GM23248 (cell line): ENCODE measurements around the gene SNX13. TPM values are rescaled to one million over a fixed set of nuclear protein-coding genes. Genes with fewer than 3 reads are reported as not detected.

Experiments
- DNase-seq: peaks from one replicate; pipeline ENCODE4 v3.0.0-alpha.2; 2015
- H2AFZ ChIP-seq: fragments of 200-600 bp; sonication (generic); 2 replicates; pipeline ENCODE4 v1.6.1; 2016; ENCODE audit warnings: antibody characterized with exemption
- H3F3A ChIP-seq: fragments of 200-600 bp; sonication (generic); 2 replicates; pipeline ENCODE4 v1.6.1; 2016; ENCODE audit warnings: mild to moderate bottlenecking, antibody characterized with exemption, mixed run types; ENCODE audit not compliant: insufficient read depth
- H3K27ac ChIP-seq: fragments of 200-600 bp; sonication (generic); 2 replicates; pipeline ENCODE4 v1.5.1; 2016; ENCODE audit warnings: mild to moderate bottlenecking
- H3K27me3 ChIP-seq: fragments of 200-600 bp; sonication (generic); replicated peaks from 2 replicates; pipeline ENCODE4 v1.6.1; 2016; ENCODE audit warnings: mild to moderate bottlenecking; ENCODE audit not compliant: insufficient read depth
- H3K36me3 ChIP-seq: fragments of 200-600 bp; sonication (generic); 2 replicates; pipeline ENCODE4 v1.6.1; 2016; ENCODE audit warnings: low read depth, mild to moderate bottlenecking
- H3K4me1 ChIP-seq: fragments of 200-600 bp; sonication (generic); 2 replicates; pipeline ENCODE4 v1.6.1; 2016; ENCODE audit warnings: mild to moderate bottlenecking; ENCODE audit not compliant: insufficient read depth
- H3K4me2 ChIP-seq: fragments of 200-600 bp; sonication (generic); one replicate; pipeline ENCODE4 v1.6.1; 2016; ENCODE audit warnings: mild to moderate bottlenecking; ENCODE audit not compliant: unreplicated experiment
- H3K4me3 ChIP-seq: fragments of 200-600 bp; sonication (generic); 2 replicates; pipeline ENCODE4 v1.5.1; 2016; ENCODE audit warnings: mild to moderate bottlenecking
- H3K79me2 ChIP-seq: fragments of 200-600 bp; sonication (generic); 2 replicates; pipeline ENCODE4 v1.6.1; 2016; ENCODE audit warnings: mild to moderate bottlenecking; ENCODE audit not compliant: insufficient read depth
- H3K9ac ChIP-seq: fragments of 200-600 bp; sonication (generic); 2 replicates; pipeline ENCODE4 v1.6.1; 2016; ENCODE audit warnings: mild to moderate bottlenecking
- H3K9me2 ChIP-seq: fragments of 200-600 bp; sonication (generic); 2 replicates; pipeline ENCODE4 v1.6.1; 2016; ENCODE audit warnings: mixed run types, mild to moderate bottlenecking, moderate library complexity; ENCODE audit not compliant: insufficient read depth
- H3K9me3 ChIP-seq: fragments of 200-600 bp; sonication (generic); one replicate; pipeline ENCODE4 v1.6.1; 2017; ENCODE audit warnings: low read depth
- H4K20me1 ChIP-seq: fragments of 200-600 bp; sonication (generic); 2 replicates; pipeline ENCODE4 v1.6.0; 2016; ENCODE audit not compliant: insufficient read depth
- EZH2 ChIP-seq: fragments of 200-600 bp; sonication (generic); IDR thresholded peaks from 2 replicates; pipeline ENCODE4 v1.6.1; 2018; ENCODE audit warnings: antibody characterized with exemption, mild to moderate bottlenecking; ENCODE audit not compliant: insufficient read depth, poor library complexity, severe bottlenecking
- EZH2phosphoT487 ChIP-seq: fragments of 200-600 bp; sonication (generic); IDR thresholded peaks from 2 replicates; pipeline ENCODE4 v1.6.1; 2018; ENCODE audit warnings: antibody characterized with exemption, moderate library complexity, mild to moderate bottlenecking, low read depth; ENCODE audit not compliant: insufficient read depth
- WGBS, 2 experiments: methylation state at CpG; one replicate each; pipeline ENCODE4 v1.1.6; 2015 to 2017; ENCODE audit warnings: low lambda C conversion rate in 2 of 2, low coverage in 1 of 2; ENCODE audit errors: missing lambda C conversion rate in 2 of 2; 5-methylcytosine and 5-hydroxymethylcytosine counted together
- in situ Hi-C: fragments of 300-500 bp; cut with MboI; formaldehyde crosslinking; loops from 2 replicates; pipeline ENCODE4 v1.15.0; 2020
- polyA plus RNA-seq: library from polyadenylated mRNA; unstranded; fragments of >200 nt; fragmentation: Nextera tagmentation; extraction: Ambion mirVana; gene quantifications from 2 replicates; pipeline ENCODE4 v1.2.1, GENCODE V29; 2016
- total RNA-seq: library from RNA; depleted of rRNA; stranded (reverse); fragments of >200 nt; shearing (Covaris generic); gene quantifications from 2 replicates; pipeline ENCODE4 v1.2.3, GENCODE V29; 2014

The SNX13 gene
- total and polyA plus RNA-seq, 2 experiments from 2014 or later: 21.8 to 34.2 TPM

GRCh38 chr7:17806631-17807030 is 133.7 kb downstream of the SNX13 start:
- TF ChIP-seq EZH2phosphoT487 (no peak), EZH2 (no peak)
- Histone ChIP-seq H3K4me3 (no peak overlapping the region), H3K27me3 (no peaks in the 10 kb centered on the region), H3K36me3 (peaks cover 12% of the 10 kb centered on the region; the same call in 1 of the 2 replicates), H4K20me1 (no peaks in the 10 kb centered on the region; the same call in 1 of the 2 replicates), H3K9me2 (no peaks in the 10 kb centered on the region), H3K79me2 (no peaks in the 10 kb centered on the region; the same call in 1 of the 2 replicates), H3F3A (no peaks in the 10 kb centered on the region), H3K9ac (no peak overlapping the region), H3K27ac (no peak overlapping the region), H3K9me3 (no peaks in the 10 kb centered on the region), H2AFZ (no peak overlapping the region), H3K4me1 (no peaks in the 10 kb centered on the region), H3K4me2 (no peak overlapping the region)
- in situ Hi-C loops: no loop called here
- no peak for DNase-seq
- 90 to 98% methylated on average over 12 to 14 of the region's 14 CpGs for WGBS, 2 experiments

- no peaks in the 10 kb centered on the region for H3K9me3 ChIP-seq
- no peak overlapping the region for H3K4me3 ChIP-seq
- no peaks in the 10 kb centered on the region for H3K4me1 ChIP-seq
- H3K27me3 ChIP-seq: no peaks in the 10 kb centered on the region
- WGBS, 2 experiments: 88 to 89% methylated on average over 2 of the region's 2 CpGs
- no peaks in the 10 kb centered on the region for H3K9me2 ChIP-seq
- no peak overlapping the region for H3K9ac ChIP-seq
- H3K27ac ChIP-seq: no peak overlapping the region
- peak; percentile 43 for DNase-seq
- no peak overlapping the region for H2AFZ ChIP-seq
- no peaks in the 10 kb centered on the region for H3K79me2 ChIP-seq
- H3K36me3 ChIP-seq: peaks cover 39% of the 10 kb centered on the region
- no peak overlapping the region for H3K4me2 ChIP-seq
- TF ChIP-seq EZH2 (no peak), EZH2phosphoT487 (no peak)
- in situ Hi-C loops: no loop called here
- H3F3A ChIP-seq: no peaks in the 10 kb centered on the region
- H4K20me1 ChIP-seq: no peaks in the 10 kb centered on the region
Measured at GRCh38 chr7:17802056-17802455, 138.2 kb downstream of the SNX13 start.

DNA sequence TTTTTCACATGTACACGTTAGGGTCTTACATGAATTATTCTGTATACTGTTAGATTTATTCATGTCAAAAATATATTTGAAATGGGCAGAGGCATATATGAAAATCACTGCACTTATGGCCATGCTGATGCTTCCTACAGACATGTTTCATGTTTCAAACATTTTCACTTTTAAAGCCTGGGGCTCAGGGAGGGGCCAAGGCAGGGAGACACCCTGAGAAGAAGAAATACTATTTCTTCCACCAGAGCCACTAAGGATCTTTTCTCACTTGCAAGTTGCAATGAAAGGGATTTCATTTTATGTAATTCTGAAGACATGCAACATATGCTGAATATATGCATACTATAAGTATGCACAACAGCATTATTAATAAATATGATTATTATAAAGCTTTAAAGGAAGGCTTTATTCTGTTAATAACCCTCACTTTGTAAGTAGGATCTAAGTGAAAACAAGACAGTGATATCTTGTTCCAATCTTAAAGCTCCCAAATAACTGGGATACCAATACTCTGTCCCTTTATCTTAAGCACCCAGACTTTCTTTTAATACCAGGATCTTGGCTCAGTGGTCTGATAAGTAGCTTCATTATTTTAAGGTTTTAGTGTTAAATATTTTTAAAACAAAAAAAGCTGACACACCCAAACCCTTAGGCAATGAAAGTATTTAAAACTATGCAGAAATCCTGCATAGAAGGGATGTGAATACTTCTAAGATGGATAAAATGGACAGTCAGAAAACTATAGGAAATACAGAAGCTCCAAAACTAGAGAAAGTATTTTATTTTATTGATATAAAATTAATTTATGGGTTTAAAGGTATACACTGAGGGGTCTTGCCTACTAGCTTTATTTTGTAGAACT is 148.0 kb downstream of the SNX13 start:
- no peak overlapping the region for H2AFZ ChIP-seq
- no peaks in the 10 kb centered on the region for H3F3A ChIP-seq
- no peak overlapping the region for H3K27ac ChIP-seq
- no peaks in the 10 kb centered on the region for H3K9me3 ChIP-seq
- no peaks in the 10 kb centered on the region for H3K4me1 ChIP-seq
- H3K4me3 ChIP-seq: no peak overlapping the region
- peaks cover 17% of the 10 kb centered on the region; the same call in 1 of the 2 replicates for H3K36me3 ChIP-seq
- H3K4me2 ChIP-seq: no peak overlapping the region
- no peak for DNase-seq
- H4K20me1 ChIP-seq: no peaks in the 10 kb centered on the region
- no peak overlapping the region for H3K9ac ChIP-seq
- no peaks in the 10 kb centered on the region for H3K9me2 ChIP-seq
- in situ Hi-C loops: no loop called here
- TF ChIP-seq EZH2 (no peak), EZH2phosphoT487 (no peak)
- H3K27me3 ChIP-seq: no peaks in the 10 kb centered on the region
- H3K79me2 ChIP-seq: no peaks in the 10 kb centered on the region
- 89 to 96% methylated on average over 1 of the region's 1 CpG for WGBS, 2 experiments

DNA sequence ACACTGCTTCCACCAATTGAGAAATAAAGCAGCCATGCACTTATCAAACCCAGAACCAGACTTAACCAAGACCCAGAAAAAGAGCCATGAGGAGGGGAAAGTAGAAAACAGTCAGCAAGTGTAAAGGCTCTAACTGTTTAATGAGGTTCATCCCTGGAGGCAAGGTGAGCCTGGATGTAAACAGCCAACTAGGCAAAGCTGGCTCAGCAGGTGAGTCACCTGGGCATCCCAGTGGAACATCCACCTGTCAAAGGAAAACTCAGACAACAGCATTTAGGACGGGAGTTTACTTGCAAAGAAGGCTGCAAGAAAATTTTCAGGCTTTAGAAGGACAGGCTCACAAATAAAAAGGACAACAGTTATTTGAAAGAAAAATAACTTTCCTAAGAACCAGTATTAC is 153.0 kb downstream of the SNX13 start:
- Histone ChIP-seq H3K9me3 (no peaks in the 10 kb centered on the region), H3K36me3 (no peaks in the 10 kb centered on the region), H3K79me2 (no peaks in the 10 kb centered on the region), H3K27ac (no peak overlapping the region), H3K9me2 (no peaks in the 10 kb centered on the region), H4K20me1 (no peaks in the 10 kb centered on the region), H3F3A (no peaks in the 10 kb centered on the region), H3K4me1 (no peaks in the 10 kb centered on the region), H3K4me2 (no peak overlapping the region), H3K4me3 (no peak overlapping the region), H3K9ac (no peak overlapping the region), H3K27me3 (no peaks in the 10 kb centered on the region), H2AFZ (no peak overlapping the region)
- no peak for DNase-seq
- WGBS, 2 experiments: 100% methylated on average over 1 of the region's 1 CpG
- in situ Hi-C loops: no loop called here
- no peak for TF ChIP-seq EZH2phosphoT487
- no peak for TF ChIP-seq EZH2
